Transverse colon (tissue), 4 donors: ENCODE data around the gene OR4D6. TPM values are rescaled to one million over a fixed set of nuclear protein-coding genes. Genes with fewer than 3 reads are reported as not detected.

Experiments
- DNase-seq: peaks from one replicate; pipeline ENCODE4 v3.0.0-alpha.2; 2019
- H3K27ac ChIP-seq, 4 donors: fragments of 200-600 bp; sonication (generic); 2 replicates each; pipeline ENCODE4 v1.5.1; 2016 to 2018; ENCODE audit warnings: inconsistent platforms in 4 of 4
- H3K27me3 ChIP-seq: fragments of 200-600 bp; sonication (generic); 2 replicates; pipeline ENCODE4 v1.5.1; 2017; ENCODE audit warnings: inconsistent platforms
- H3K36me3 ChIP-seq, 4 donors: fragments of 200-600 bp; sonication (generic); 2 replicates each; pipeline ENCODE4 v1.5.1; 2017 to 2019; ENCODE audit warnings: inconsistent platforms in 4 of 4
- H3K4me1 ChIP-seq, 4 donors: fragments of 200-600 bp; sonication (generic); 2 replicates each; pipeline ENCODE4 v1.5.1; 2017 to 2020; ENCODE audit warnings: inconsistent platforms in 4 of 4
- H3K4me3 ChIP-seq, 4 donors: fragments of 200-600 bp; sonication (generic); 1 replicate in 1 of 4; 2 replicates in 3 of 4; pipeline versions ENCODE4 v1.5.1 to v1.6.1; 2017 to 2019; ENCODE audit warnings: inconsistent platforms in 4 of 4
- H3K9me3 ChIP-seq, 2 donors: fragments of 200-600 bp; sonication (generic); 2 replicates each; pipeline ENCODE4 v1.5.1; 2017 to 2019; ENCODE audit warnings: inconsistent platforms in 2 of 2
- EP300 ChIP-seq: sonication (generic); formaldehyde crosslinking; IDR thresholded peaks from one replicate; pipeline ENCODE4 v1.6.1; 2017; ENCODE audit warnings: antibody characterized with exemption, low read depth
- POLR2A ChIP-seq: fragments of 450-650 bp; IDR thresholded peaks from one replicate; pipeline ENCODE4 v1.6.1; 2016; ENCODE audit warnings: antibody characterized with exemption, mild to moderate bottlenecking, moderate library complexity
- POLR2AphosphoS5 ChIP-seq, 3 donors: sonication (generic); formaldehyde crosslinking; IDR thresholded peaks; one replicate each; pipeline ENCODE4 v1.6.1; 2016; ENCODE audit warnings: antibody characterized with exemption in 3 of 3
- WGBS, 2 donors: methylation state at CpG; one replicate each; pipeline ENCODE4 v1.1.5; 2018; ENCODE audit warnings: low coverage in 1 of 2; 5-methylcytosine and 5-hydroxymethylcytosine counted together
- in situ Hi-C, 4 donors: fragments of 200-750 bp; cut with MboI; loops; one replicate each; pipeline versions ENCODE4 v1.15.0 to v1.15.1; 2017; ENCODE audit warnings: low sequenced_read_pairs in 3 of 4, low pct_ligation_motif_present in 1 of 4, low pct_unique_long_range_greater_than_20kb in 1 of 4
- intact Hi-C: fragments of 100-400 bp; cut with DNase I; formaldehyde crosslinking; loops from one replicate; pipeline ENCODE4 v1.15.1; 2023; ENCODE audit warnings: low total_unique reads
- total RNA-seq, 4 donors: library from RNA; depleted of rRNA; stranded (reverse); fragments of >200 nt; gene quantifications; one replicate each; pipeline ENCODE4 v1.1.0, GENCODE V29; 2016
- TF ChIP-seq, protein P1 (sequence below), 5 experiments: fragments of 200-600 bp in 3 of 5; fragments of 450-650 bp in 2 of 5; sonication (generic) in 3 of 5; IDR thresholded peaks; 1 replicate in 2 of 5; 2 replicates in 3 of 5; pipeline ENCODE4 v1.5.1; 2016 to 2017; ENCODE audit warnings: antibody characterized with exemption in 5 of 5, inconsistent platforms in 3 of 5, mild to moderate bottlenecking in 2 of 5, moderate library complexity in 1 of 5

Gene OR4D6
- total RNA-seq, 4 donors from 2014 or later, result not detected

DNA sequence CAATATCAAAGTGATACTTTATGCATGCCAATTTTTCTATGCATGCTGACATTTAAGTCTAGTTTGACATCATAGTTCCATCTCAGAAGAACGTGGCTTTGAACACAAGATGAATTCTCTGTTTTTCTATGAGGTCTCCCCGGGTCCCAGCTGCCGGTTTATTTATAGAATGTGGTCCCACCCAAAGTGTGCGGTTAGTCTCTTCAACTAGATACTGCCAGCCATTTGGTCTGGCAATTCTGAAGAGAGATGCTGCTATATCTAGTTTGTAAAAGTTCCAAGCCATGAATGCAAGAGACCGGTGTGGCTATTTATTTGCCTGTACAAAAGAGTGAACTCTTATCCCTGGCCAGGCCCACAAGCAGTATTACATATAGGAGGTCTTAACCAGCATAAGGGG lies 39.7 kb upstream of the OR4D6 start:
- no peak for DNase-seq
- intact Hi-C loops (no loop called here), in situ Hi-C loops (no loop called here)
- Histone ChIP-seq H3K36me3 (no peaks in the 10 kb centered on the region), H3K4me3 (no peak overlapping the region), H3K27me3 (no peaks in the 10 kb centered on the region), H3K27ac (no peak overlapping the region), H3K4me1 (no peaks in the 10 kb centered on the region), H3K9me3 (no peaks in the 10 kb centered on the region)
- no peak for TF ChIP-seq EP300
- TF ChIP-seq POLR2A, result no peak
- no peak for TF ChIP-seq POLR2AphosphoS5 (IDR thresholded peaks at IDR 0.05)
- TF ChIP-seq, protein P1, sequence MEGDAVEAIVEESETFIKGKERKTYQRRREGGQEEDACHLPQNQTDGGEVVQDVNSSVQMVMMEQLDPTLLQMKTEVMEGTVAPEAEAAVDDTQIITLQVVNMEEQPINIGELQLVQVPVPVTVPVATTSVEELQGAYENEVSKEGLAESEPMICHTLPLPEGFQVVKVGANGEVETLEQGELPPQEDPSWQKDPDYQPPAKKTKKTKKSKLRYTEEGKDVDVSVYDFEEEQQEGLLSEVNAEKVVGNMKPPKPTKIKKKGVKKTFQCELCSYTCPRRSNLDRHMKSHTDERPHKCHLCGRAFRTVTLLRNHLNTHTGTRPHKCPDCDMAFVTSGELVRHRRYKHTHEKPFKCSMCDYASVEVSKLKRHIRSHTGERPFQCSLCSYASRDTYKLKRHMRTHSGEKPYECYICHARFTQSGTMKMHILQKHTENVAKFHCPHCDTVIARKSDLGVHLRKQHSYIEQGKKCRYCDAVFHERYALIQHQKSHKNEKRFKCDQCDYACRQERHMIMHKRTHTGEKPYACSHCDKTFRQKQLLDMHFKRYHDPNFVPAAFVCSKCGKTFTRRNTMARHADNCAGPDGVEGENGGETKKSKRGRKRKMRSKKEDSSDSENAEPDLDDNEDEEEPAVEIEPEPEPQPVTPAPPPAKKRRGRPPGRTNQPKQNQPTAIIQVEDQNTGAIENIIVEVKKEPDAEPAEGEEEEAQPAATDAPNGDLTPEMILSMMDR (IDR thresholded peaks at IDR 0.05), result no peak
- 49 to 53% methylated on average over 5 of the region's 5 CpGs for WGBS, 2 donors

DNA sequence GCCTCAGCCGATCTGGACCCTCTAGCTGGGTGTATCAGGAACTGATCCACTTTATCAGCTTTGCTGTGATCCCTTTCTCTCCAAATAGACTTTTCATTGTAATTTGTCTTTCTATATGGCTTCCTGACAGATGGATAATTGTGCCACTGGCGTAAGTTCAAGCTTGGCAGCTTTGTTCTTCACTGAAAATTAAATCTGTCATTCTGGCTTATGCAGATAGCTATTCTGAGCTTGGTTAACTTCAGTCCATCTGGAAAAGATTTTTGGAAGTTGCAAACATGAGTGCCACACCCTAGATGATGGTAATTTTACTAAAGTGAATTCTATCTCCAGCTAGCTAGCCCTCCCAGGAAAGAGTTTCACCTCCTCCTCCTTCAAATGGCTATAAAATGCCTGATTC lies 38.6 kb upstream of the OR4D6 start:
- H3K4me3 ChIP-seq, result no peak overlapping the region
- 60 to 68% methylated on average over 1 to 2 of the region's 2 CpGs for WGBS, 2 donors
- no peak for TF ChIP-seq POLR2A
- no peak for TF ChIP-seq EP300
- no peak for TF ChIP-seq POLR2AphosphoS5 (IDR thresholded peaks at IDR 0.05)
- TF ChIP-seq, protein P1 (IDR thresholded peaks at IDR 0.05), result no peak
- in situ Hi-C loops (no loop called here), intact Hi-C loops (no loop called here)
- no peaks in the 10 kb centered on the region for H3K36me3 ChIP-seq
- H3K9me3 ChIP-seq, result no peaks in the 10 kb centered on the region
- H3K27ac ChIP-seq, result no peak overlapping the region
- no peaks in the 10 kb centered on the region for H3K27me3 ChIP-seq
- no peaks in the 10 kb centered on the region for H3K4me1 ChIP-seq
- DNase-seq, result no peak

DNA sequence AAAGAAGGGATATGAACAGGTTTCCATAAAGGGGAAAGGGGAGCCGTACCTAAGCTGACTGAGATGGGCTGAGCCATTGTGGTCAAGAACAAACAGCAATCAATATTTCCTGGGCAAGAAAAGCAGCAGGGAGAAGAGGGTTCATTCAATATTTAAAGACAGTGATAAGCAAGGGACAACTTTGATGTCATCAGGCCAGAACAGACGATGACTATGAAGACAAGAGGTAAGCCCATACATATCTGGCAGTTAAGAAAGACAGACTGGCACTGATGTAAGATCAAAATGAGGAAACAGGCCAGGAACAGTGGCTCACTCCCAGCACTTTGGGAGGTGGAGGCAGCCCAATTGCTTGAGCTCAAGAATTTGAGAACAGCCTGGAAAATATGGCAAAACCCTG lies 32.9 kb upstream of the OR4D6 start:
- WGBS, 2 donors, result 79 to 80% methylated on average over 1 to 2 of the region's 2 CpGs
- intact Hi-C loops (no loop called here), in situ Hi-C loops (no loop called here)
- Histone ChIP-seq H3K4me1 (no peaks in the 10 kb centered on the region), H3K27ac (no peak overlapping the region), H3K36me3 (no peaks in the 10 kb centered on the region), H3K27me3 (no peaks in the 10 kb centered on the region), H3K9me3 (no peaks in the 10 kb centered on the region), H3K4me3 (no peak overlapping the region)
- DNase-seq, result no peak
- no peak for TF ChIP-seq POLR2AphosphoS5 (IDR thresholded peaks at IDR 0.05)
- no peak for TF ChIP-seq POLR2A
- TF ChIP-seq, protein P1 (IDR thresholded peaks at IDR 0.05), result no peak
- TF ChIP-seq EP300, result no peak

DNA sequence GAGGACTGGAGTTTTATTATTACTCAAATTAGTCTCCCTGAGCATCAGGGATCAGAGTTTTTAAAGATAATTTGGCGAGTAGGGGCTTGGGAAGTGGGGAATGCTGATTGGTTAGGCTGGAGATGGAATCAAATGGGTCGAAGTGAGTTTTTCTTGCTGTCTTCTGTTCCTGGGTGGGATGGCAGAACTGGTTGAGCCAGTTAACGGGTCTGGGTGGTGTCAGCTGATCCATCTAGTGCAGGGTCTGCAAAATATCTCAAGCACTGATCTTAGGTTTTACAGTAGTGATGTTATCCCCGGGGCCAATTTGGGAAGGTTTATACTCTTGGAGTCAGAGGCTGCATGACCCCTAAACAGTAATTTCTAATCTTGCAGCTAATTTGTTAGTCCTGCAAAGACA lies 31.6 kb upstream of the OR4D6 start:
- no peak overlapping the region for H3K27ac ChIP-seq
- H3K4me3 ChIP-seq, result no peak overlapping the region
- no peak for TF ChIP-seq POLR2AphosphoS5 (IDR thresholded peaks at IDR 0.05)
- TF ChIP-seq, protein P1 (IDR thresholded peaks at IDR 0.05), result no peak
- TF ChIP-seq EP300, result no peak
- TF ChIP-seq POLR2A, result no peak
- DNase-seq, result no peak
- H3K4me1 ChIP-seq, result no peaks in the 10 kb centered on the region
- H3K27me3 ChIP-seq, result no peaks in the 10 kb centered on the region
- H3K9me3 ChIP-seq, result no peaks in the 10 kb centered on the region
- in situ Hi-C loops, result loop anchor here in 1 of 4 donors (25.0 kb wide), 1 partner anchor 263 kb away; the partner anchor contains the start of gene DTX4
- no peaks in the 10 kb centered on the region for H3K36me3 ChIP-seq
- WGBS, 2 donors, result 59 to 100% methylated on average over 2 to 4 of the region's 4 CpGs
- intact Hi-C loops, result no loop called here
